ENCODE results near the gene MLN. TPM values are rescaled to one million over a fixed set of nuclear protein-coding genes. Genes with fewer than 3 reads are reported as not detected.
A peak's percentile ranks its signal among the peaks of the same experiment; 100 is the strongest.

Gene MLN
- total and polyA plus RNA-seq, 8 donors, result 0.28 TPM; not detected in 7

DNA sequence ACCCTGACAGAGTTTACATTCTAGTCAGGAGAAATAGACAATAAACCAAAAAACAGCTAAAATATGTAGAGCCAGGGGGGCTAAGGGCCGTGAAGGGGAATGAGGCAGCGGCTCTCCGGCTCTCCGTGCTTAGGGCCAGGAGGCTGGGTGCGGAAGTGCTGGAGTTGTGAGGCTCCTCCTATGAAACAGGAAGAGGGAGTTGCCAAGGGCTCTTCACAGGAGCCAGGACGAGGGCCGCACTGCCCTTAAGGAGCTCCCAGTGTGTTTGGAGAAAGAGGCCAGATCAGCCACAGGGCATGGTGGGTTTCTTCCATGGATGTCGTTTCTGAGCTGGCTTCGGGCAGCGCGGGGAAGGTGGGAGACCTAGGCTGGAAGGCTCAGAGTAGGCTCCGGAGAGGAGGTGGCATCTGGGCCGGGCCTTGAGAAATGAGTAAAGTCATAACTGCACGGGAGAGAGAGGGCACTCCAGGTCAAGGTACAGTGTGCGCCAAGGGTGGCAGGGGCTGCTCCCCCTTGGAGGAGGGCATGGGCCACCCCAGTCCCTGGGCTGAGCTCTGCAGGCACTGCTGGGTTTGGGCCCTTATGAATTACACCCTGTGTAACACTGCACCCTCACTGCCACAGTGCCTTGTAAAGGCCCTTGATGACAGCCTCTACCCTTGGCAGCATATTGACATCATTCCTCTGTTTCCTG, 20.8 kb upstream of the MLN start:
- peak in 3 of 4 donors; percentile 42 to 76 (median 60) for DNase-seq
- H3K27ac ChIP-seq, result peak overlapping the region in 1 of 2 donors; percentile 53
- peaks cover 0 to 5% of the 10 kb centered on the region in 2 donors for H3K4me1 ChIP-seq
- no peaks in the 10 kb centered on the region for H3K9me3 ChIP-seq
- peak overlapping the region in 1 of 2 donors; percentile 5 for H3K4me3 ChIP-seq
- ATAC-seq, result peak; percentile 98
- intact Hi-C loops (cut with DNase I), result no loop called here
- no peak for TF ChIP-seq CTCF (IDR thresholded peaks at IDR 0.05)
- H3K36me3 ChIP-seq, result no peaks in the 10 kb centered on the region
- peaks cover 0 to 11% of the 10 kb centered on the region in 2 donors for H3K27me3 ChIP-seq

- Histone ChIP-seq H3K36me3 (no peaks in the 10 kb centered on the region), H3K27ac (no peak overlapping the region), H3K4me1 (peaks cover 0 to 5% of the 10 kb centered on the region in 2 donors), H3K9me3 (no peaks in the 10 kb centered on the region), H3K4me3 (no peak overlapping the region), H3K27me3 (peaks cover 0 to 6% of the 10 kb centered on the region in 2 donors)
- intact Hi-C loops (cut with DNase I), result no loop called here
- DNase-seq, result no peak
- no peak for ATAC-seq
- TF ChIP-seq CTCF (IDR thresholded peaks at IDR 0.05), result no peak
These were observed 20.0 kb upstream of the MLN start for GRCh38 chr6:33823806-33824205.

DNA sequence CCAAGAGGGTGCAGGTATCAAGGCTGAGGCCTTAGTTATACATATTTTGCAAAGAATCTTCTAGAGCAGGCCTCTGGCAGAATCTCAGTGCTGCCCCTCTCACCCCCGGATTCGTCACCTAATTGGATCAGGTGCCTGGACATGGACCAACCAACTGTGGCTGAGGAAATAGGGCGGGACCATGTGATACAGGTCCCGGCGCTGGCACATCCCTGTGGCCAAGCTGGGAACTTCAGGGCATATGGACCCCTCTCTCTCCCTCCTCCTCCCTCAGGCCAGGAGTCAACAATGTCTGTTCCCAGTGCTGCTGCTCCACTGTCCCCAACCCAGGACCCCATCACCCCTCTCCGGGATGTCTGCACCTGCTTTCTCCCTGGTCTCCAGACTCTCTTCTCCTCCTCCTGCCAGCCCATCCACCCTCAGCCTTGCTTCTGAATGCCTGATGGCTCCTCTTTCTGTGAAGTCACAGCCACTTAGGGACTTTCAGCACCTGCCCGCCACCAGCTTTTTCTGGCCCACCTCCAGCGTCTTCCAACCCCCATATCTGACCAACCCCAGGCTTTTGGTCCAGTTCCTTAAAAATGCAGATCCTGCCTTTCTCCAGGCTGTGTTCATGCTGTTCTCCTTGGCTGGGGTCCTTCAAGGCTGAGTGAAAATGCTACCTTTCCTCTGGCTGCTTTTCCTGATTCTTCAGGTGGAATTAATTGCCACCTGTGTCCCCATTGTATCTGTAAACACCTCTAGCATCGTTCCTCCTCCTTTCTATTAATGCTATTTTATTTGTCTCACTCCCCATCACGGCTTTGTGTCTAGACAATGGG, 19.0 kb upstream of the MLN start:
- Histone ChIP-seq H3K27me3 (no peaks in the 10 kb centered on the region), H3K4me3 (no peak overlapping the region), H3K9me3 (no peaks in the 10 kb centered on the region), H3K36me3 (no peaks in the 10 kb centered on the region), H3K4me1 (peaks cover 0 to 5% of the 10 kb centered on the region in 2 donors), H3K27ac (no peak overlapping the region)
- no peak for TF ChIP-seq CTCF (IDR thresholded peaks at IDR 0.05)
- no peak for ATAC-seq
- intact Hi-C loops (cut with DNase I), result no loop called here
- no peak for DNase-seq

GRCh38 chr6:33820784-33821520, 17.1 kb upstream of the MLN start:
- Histone ChIP-seq H3K27ac (no peak overlapping the region), H3K9me3 (no peaks in the 10 kb centered on the region), H3K36me3 (no peaks in the 10 kb centered on the region), H3K4me1 (peaks cover 0 to 5% of the 10 kb centered on the region in 2 donors), H3K4me3 (no peak overlapping the region), H3K27me3 (peaks cover 0 to 13% of the 10 kb centered on the region in 2 donors)
- ATAC-seq (no peak), DNase-seq (no peak)
- no peak for TF ChIP-seq CTCF (IDR thresholded peaks at IDR 0.05)
- intact Hi-C loops (cut with DNase I), result no loop called here

Data from left lung (tissue), 10 donors.